Measurements from ENCODE around the gene MED16. TPM values are rescaled to one million over a fixed set of nuclear protein-coding genes. Genes with fewer than 3 reads are reported as not detected.

MED16 gene
- total RNA-seq, 1 experiment from 2014 or later = 10.8 TPM

DNA sequence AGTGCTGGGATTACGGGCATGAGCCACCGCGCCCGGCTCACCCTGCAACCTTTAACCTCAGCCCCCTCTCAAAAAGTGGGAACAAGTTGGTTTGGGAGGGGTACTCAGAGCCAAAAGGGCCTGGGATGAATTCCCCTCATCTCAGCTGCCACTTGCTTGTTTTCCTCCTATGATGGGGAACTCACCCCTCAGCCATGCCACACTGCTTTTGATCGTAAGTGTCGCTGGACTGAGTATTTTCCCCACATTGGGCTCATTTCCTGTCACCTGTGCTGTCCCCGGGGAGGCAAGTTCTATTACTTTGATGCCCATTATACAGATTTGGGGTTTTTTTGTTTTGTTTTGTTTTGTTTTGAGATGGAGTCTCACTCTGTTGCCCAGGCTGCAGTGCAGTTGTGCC, 13.5 kb upstream of the MED16 start:
- H3K9me3 ChIP-seq (ENCODE audit: low read length) = no peaks in the 10 kb centered on the region
- H3K4me1 ChIP-seq (ENCODE audit: low read length) = peaks cover 12% of the 10 kb centered on the region
- H3K9me2 ChIP-seq (replicated peaks; ENCODE audit: insufficient read depth, low read length) = no peaks in the 10 kb centered on the region
- H3K9ac ChIP-seq (ENCODE audit: low read length) = no peak overlapping the region
- no peaks in the 10 kb centered on the region for H3K36me3 ChIP-seq (ENCODE audit: insufficient read depth, low read length)
- no peaks in the 10 kb centered on the region for H3K27me3 ChIP-seq (ENCODE audit: low read length)
- no peak overlapping the region for H3K27ac ChIP-seq (ENCODE audit: low read length)
- H3K79me2 ChIP-seq (ENCODE audit: low read length) = peaks cover 36% of the 10 kb centered on the region
- no peak overlapping the region for H2AFZ ChIP-seq (ENCODE audit: low read length)
- H3K4me2 ChIP-seq (ENCODE audit: low read depth, low read length, poor library complexity, severe bottlenecking) = no peak overlapping the region
- H4K20me1 ChIP-seq (ENCODE audit: insufficient read depth, low read depth, low read length) = no peaks in the 10 kb centered on the region
- no peak for DNase-seq
- H3K4me3 ChIP-seq (ENCODE audit: low read length) = no peak overlapping the region

DNA sequence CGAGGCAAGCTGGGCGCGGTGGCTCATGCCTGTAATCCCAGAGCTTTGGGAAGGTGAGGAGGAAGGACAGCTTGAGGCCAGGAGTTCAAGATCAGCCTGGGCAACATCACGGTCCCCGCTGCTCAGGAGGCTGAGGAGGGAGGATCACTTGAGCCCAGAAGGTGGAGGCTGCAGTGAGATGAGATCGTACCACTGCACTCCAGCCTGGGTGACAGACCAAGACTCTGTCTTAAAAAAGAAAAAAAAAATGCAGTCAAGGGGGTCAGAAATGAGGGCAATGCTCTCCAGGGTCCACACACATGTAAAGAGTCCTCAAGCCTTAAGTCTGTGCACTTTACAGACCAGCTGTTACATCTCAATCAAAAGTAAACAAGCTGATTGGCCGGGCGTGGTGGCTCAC, 11.6 kb upstream of the MED16 start:
- Histone ChIP-seq H2AFZ (ENCODE audit: low read length) (no peak overlapping the region), H3K27ac (ENCODE audit: low read length) (no peak overlapping the region), H3K9me3 (ENCODE audit: low read length) (no peaks in the 10 kb centered on the region), H3K36me3 (ENCODE audit: insufficient read depth, low read length) (no peaks in the 10 kb centered on the region), H3K4me3 (ENCODE audit: low read length) (no peak overlapping the region), H3K9ac (ENCODE audit: low read length) (no peak overlapping the region), H3K79me2 (ENCODE audit: low read length) (peaks cover 24% of the 10 kb centered on the region), H3K9me2 (replicated peaks; ENCODE audit: insufficient read depth, low read length) (no peaks in the 10 kb centered on the region), H4K20me1 (ENCODE audit: insufficient read depth, low read depth, low read length) (peaks cover 10% of the 10 kb centered on the region; the same call in 1 of the 2 replicates), H3K4me2 (ENCODE audit: low read depth, low read length, poor library complexity, severe bottlenecking) (no peak overlapping the region), H3K4me1 (ENCODE audit: low read length) (peaks cover 13% of the 10 kb centered on the region), H3K27me3 (ENCODE audit: low read length) (no peaks in the 10 kb centered on the region)
- DNase-seq = no peak

DNA sequence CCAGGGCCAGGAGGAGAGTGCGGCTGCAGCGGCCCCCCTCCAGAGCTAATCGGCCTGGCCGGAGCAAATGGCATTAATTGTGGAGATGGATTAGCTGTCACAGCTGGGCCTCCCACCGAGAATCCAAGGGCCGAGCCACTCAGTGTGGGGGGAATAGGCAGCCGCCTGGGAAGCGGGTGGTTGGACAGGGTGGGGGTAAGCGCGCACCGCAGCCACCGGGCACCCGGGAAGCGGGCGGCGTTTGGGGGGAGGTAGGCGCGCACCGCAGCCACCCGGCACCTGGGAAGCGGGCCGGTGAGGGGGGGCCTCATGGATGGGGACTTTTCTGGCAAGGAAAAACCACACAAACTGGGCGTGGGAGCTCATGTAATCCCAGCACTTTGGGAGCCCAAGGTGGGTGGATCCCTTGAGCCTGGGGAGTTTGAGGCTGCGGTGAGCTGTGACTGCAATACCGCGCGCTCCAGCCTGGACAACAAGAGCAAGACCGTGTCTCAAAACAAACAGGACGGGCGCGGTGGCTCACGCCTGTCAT, 10.3 kb upstream of the MED16 start:
- H3K4me2 ChIP-seq (ENCODE audit: low read depth, low read length, poor library complexity, severe bottlenecking) = no peak overlapping the region
- H3K4me1 ChIP-seq (ENCODE audit: low read length) = peaks cover 17% of the 10 kb centered on the region

GRCh38 chr19:902446-903226, 9.6 kb upstream of the MED16 start:
- Histone ChIP-seq H3K27ac (ENCODE audit: low read length) (no peak overlapping the region), H3K9me2 (replicated peaks; ENCODE audit: insufficient read depth, low read length) (no peaks in the 10 kb centered on the region), H2AFZ (ENCODE audit: low read length) (no peak overlapping the region), H3K36me3 (ENCODE audit: insufficient read depth, low read length) (no peaks in the 10 kb centered on the region), H3K27me3 (ENCODE audit: low read length) (no peaks in the 10 kb centered on the region), H3K9ac (ENCODE audit: low read length) (no peak overlapping the region), H3K4me3 (ENCODE audit: low read length) (no peak overlapping the region), H3K4me2 (ENCODE audit: low read depth, low read length, poor library complexity, severe bottlenecking) (no peak overlapping the region), H3K79me2 (ENCODE audit: low read length) (peaks cover 9% of the 10 kb centered on the region; the same call in 1 of the 2 replicates), H4K20me1 (ENCODE audit: insufficient read depth, low read depth, low read length) (peaks cover 17% of the 10 kb centered on the region; the same call in 1 of the 2 replicates), H3K4me1 (ENCODE audit: low read length) (peaks cover 17% of the 10 kb centered on the region), H3K9me3 (ENCODE audit: low read length) (no peaks in the 10 kb centered on the region)
- no peak for DNase-seq

More for the DNA sequence above, 10.3 kb upstream of the MED16 start:
- Histone ChIP-seq H3K27me3 (ENCODE audit: low read length) (no peaks in the 10 kb centered on the region), H3K9me3 (ENCODE audit: low read length) (no peaks in the 10 kb centered on the region), H3K9ac (ENCODE audit: low read length) (no peak overlapping the region), H2AFZ (ENCODE audit: low read length) (no peak overlapping the region), H3K79me2 (ENCODE audit: low read length) (peaks cover 14% of the 10 kb centered on the region), H3K9me2 (replicated peaks; ENCODE audit: insufficient read depth, low read length) (no peaks in the 10 kb centered on the region), H4K20me1 (ENCODE audit: insufficient read depth, low read depth, low read length) (peaks cover 17% of the 10 kb centered on the region; the same call in 1 of the 2 replicates), H3K27ac (ENCODE audit: low read length) (no peak overlapping the region), H3K36me3 (ENCODE audit: insufficient read depth, low read length) (no peaks in the 10 kb centered on the region), H3K4me3 (ENCODE audit: low read length) (no peak overlapping the region)
- DNase-seq = no peak

DNA sequence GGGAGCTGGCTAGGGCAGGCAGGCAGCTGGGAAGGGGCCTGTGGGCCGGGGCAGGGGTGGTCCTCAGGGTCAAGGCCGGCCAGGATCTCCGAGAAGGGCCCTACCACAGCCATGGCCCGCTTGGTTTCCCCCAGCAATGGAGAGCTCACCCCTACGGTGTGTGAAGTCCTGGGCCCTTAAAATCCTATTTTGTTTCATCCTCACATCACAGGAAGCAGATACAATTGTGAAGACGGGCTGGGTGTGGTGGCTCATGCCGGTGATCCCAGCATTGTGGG, 9.0 kb upstream of the MED16 start:
- Histone ChIP-seq H3K27ac (ENCODE audit: low read length) (no peak overlapping the region), H3K36me3 (ENCODE audit: insufficient read depth, low read length) (no peaks in the 10 kb centered on the region)

GRCh38 chr19:901216-902092, 8.5 kb upstream of the MED16 start:
- Histone ChIP-seq H3K4me1 (ENCODE audit: low read length) (peaks cover 17% of the 10 kb centered on the region), H3K4me2 (ENCODE audit: low read depth, low read length, poor library complexity, severe bottlenecking) (no peak overlapping the region), H3K9me3 (ENCODE audit: low read length) (no peaks in the 10 kb centered on the region), H3K27ac (ENCODE audit: low read length) (no peak overlapping the region), H4K20me1 (ENCODE audit: insufficient read depth, low read depth, low read length) (peaks cover 17% of the 10 kb centered on the region; the same call in 1 of the 2 replicates), H3K9me2 (replicated peaks; ENCODE audit: insufficient read depth, low read length) (no peaks in the 10 kb centered on the region), H2AFZ (ENCODE audit: low read length) (no peak overlapping the region), H3K36me3 (ENCODE audit: insufficient read depth, low read length) (no peaks in the 10 kb centered on the region), H3K9ac (ENCODE audit: low read length) (no peak overlapping the region), H3K79me2 (ENCODE audit: low read length) (0 out of 2 replicates have a peak, but pooled peaks cover 2% of the 10 kb centered on the region), H3K27me3 (ENCODE audit: low read length) (no peaks in the 10 kb centered on the region), H3K4me3 (ENCODE audit: low read length) (no peak overlapping the region)
- no peak for DNase-seq

More for the DNA sequence above, 9.0 kb upstream of the MED16 start:
- Histone ChIP-seq H2AFZ (ENCODE audit: low read length) (no peak overlapping the region), H3K4me3 (ENCODE audit: low read length) (no peak overlapping the region), H3K79me2 (ENCODE audit: low read length) (0 out of 2 replicates have a peak, but pooled peaks cover 3% of the 10 kb centered on the region), H3K4me2 (ENCODE audit: low read depth, low read length, poor library complexity, severe bottlenecking) (no peak overlapping the region), H3K27me3 (ENCODE audit: low read length) (no peaks in the 10 kb centered on the region), H4K20me1 (ENCODE audit: insufficient read depth, low read depth, low read length) (peaks cover 17% of the 10 kb centered on the region; the same call in 1 of the 2 replicates), H3K4me1 (ENCODE audit: low read length) (peaks cover 17% of the 10 kb centered on the region), H3K9ac (ENCODE audit: low read length) (no peak overlapping the region), H3K9me2 (replicated peaks; ENCODE audit: insufficient read depth, low read length) (no peaks in the 10 kb centered on the region), H3K9me3 (ENCODE audit: low read length) (no peaks in the 10 kb centered on the region)
- no peak for DNase-seq

DNA sequence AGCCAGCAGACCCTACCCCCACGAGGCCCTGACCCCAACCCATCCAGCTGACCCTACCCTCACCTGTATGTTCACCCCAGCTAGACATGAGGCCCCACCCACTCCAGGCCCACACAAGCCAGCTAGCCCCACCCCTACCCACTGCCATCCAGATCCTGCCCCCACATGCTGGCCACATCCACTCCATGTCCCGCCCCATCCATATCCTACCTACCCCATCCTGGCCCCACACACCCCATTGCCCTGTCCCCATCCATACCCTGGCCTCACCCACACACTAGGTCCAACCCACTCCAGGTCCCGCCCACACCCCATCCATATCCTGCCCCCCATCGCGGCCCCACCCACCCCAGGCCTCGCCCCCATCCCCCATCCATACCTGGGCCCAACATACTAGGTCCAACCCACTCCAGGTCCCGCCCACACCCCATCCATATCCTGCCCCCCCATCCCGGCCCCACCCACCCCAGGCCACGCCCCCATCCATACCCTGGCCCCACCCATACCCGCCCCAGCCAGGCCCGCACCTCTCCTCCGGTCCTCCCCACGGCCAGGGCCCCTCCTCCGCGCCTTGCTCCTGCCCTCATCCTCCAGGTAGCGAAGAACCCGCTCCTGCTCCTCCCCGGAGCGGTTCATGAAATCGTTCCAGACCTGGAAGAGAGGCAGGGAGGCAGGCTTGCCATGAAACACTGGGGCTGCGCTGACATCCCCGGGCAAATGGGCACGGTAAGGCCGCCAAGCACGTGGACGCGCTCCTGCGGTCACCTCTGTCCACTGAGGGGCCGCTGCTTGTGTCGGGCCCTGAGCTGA, 7.5 kb upstream of the MED16 start:
- H2AFZ ChIP-seq (ENCODE audit: low read length) = no peak overlapping the region
- no peaks in the 10 kb centered on the region for H3K9me3 ChIP-seq (ENCODE audit: low read length)
- H3K4me3 ChIP-seq (ENCODE audit: low read length) = no peak overlapping the region
- no peak overlapping the region for H3K4me2 ChIP-seq (ENCODE audit: low read depth, low read length, poor library complexity, severe bottlenecking)
- H4K20me1 ChIP-seq (ENCODE audit: insufficient read depth, low read depth, low read length) = peaks cover 17% of the 10 kb centered on the region; the same call in 1 of the 2 replicates
- peaks cover 17% of the 10 kb centered on the region for H3K4me1 ChIP-seq (ENCODE audit: low read length)
- no peaks in the 10 kb centered on the region for H3K9me2 ChIP-seq (replicated peaks; ENCODE audit: insufficient read depth, low read length)
- no peaks in the 10 kb centered on the region for H3K36me3 ChIP-seq (ENCODE audit: insufficient read depth, low read length)
- H3K9ac ChIP-seq (ENCODE audit: low read length) = no peak overlapping the region
- H3K27ac ChIP-seq (ENCODE audit: low read length) = no peak overlapping the region
- no peaks in the 10 kb centered on the region for H3K27me3 ChIP-seq (ENCODE audit: low read length)
- H3K79me2 ChIP-seq (ENCODE audit: low read length) = no peaks in the 10 kb centered on the region
- DNase-seq = peak; percentile 82

All from Karpas-422 (cell line).